ENCODE results near the gene PSRC1.

GRCh38 chr1:109255097-109255651 lies 27.8 kb downstream of the PSRC1 start:
- TF ChIP-seq CTCF (conservative IDR thresholded peaks at IDR 0.05; ENCODE audit: low read length), result no peak
- TF ChIP-seq EZH2phosphoT487 (IDR thresholded peaks at IDR 0.05; ENCODE audit: borderline replicate concordance), result no peak
